BE2C (cell line): Measurements from ENCODE around the gene OR4A15.

Source experiments
- DNase-seq: peaks from one replicate; pipeline ENCODE4 v3.0.0-alpha.2; 2020
- H3K27me3 ChIP-seq: fragments of 250-450 bp; sonication (Bioruptor Pico); 2 replicates; pipeline ENCODE4 v1.5.1; 2020; ENCODE audit warnings: mild to moderate bottlenecking
- H3K36me3 ChIP-seq: fragments of 250-450 bp; sonication (Bioruptor Pico); 2 replicates; pipeline ENCODE4 v1.5.1; 2020; ENCODE audit warnings: mild to moderate bottlenecking
- H3K4me1 ChIP-seq: fragments of 250-450 bp; sonication (Bioruptor Pico); 2 replicates; pipeline ENCODE4 v1.5.1; 2020
- H3K4me3 ChIP-seq: 2 replicates; pipeline ENCODE4 v1.5.1; 2011; ENCODE audit warnings: low read depth, low read length
- H3K9me3 ChIP-seq: fragments of 250-450 bp; sonication (Bioruptor Pico); 2 replicates; pipeline ENCODE4 v1.5.1; 2020
- CTCF ChIP-seq: IDR thresholded peaks from 2 replicates; pipeline ENCODE4 v1.5.1; 2012; ENCODE audit warnings: mild to moderate bottlenecking, low read depth, low read length

Gene OR4A15

DNA sequence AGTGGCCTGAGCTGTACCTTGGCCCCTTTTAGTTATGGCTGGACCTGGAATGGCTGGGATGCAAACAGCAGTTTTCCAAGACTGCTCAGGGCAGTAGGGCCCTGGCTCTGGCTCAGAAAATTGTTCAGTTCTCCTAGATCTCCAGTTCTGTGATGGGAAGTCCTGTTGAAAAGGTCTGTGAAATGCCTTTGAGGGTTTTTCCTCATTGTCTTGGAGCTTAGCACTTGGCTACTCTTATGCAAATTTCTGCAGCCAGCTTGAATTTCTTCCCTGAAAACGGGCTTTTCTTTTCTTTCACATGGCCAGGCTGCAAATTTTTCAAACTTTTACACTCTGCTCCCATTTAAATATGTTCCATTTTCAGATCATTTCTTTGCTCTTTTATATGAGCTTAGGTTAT lies 33.2 kb downstream of the OR4A15 start:
- Histone ChIP-seq H3K27me3 (no peaks in the 10 kb centered on the region), H3K36me3 (no peaks in the 10 kb centered on the region), H3K9me3 (no peaks in the 10 kb centered on the region), H3K4me3 (no peak overlapping the region), H3K4me1 (no peaks in the 10 kb centered on the region)
- no peak for TF ChIP-seq CTCF
- no peak for DNase-seq
